Activated CD8-positive, alpha-beta memory T cell treated with anti-CD3 and anti-CD28 coated beads for 4 hours (primary cell): Measurements from ENCODE around the gene GGT5.
"Not testable (repeated sequence)": the region's sequence is repeated elsewhere in the genome, so short reads cannot be mapped to it uniquely, and the experiment has no call there.

ENCODE experiments used
- DNase-seq, 2 donors: peaks; one replicate each; pipeline ENCODE4 v3.0.0-alpha.2; 2020; ENCODE audit warnings: low read depth in 2 of 2

GGT5 gene

GRCh38 chr22:24233235-24233634 lies 11.6 kb downstream of the GGT5 start:
- DNase-seq: no peak

- no peak for DNase-seq
Measured at GRCh38 chr22:24232725-24233124, 12.2 kb downstream of the GGT5 start.

GRCh38 chr22:24232124-24232523 lies 12.8 kb downstream of the GGT5 start:
- DNase-seq: no peak

GRCh38 chr22:24231706-24232105 lies 13.2 kb downstream of the GGT5 start:
- DNase-seq: no peak

GRCh38 chr22:24230911-24231656 lies 13.8 kb downstream of the GGT5 start:
- DNase-seq: peak; percentile 31 to 40

GRCh38 chr22:24225951-24226350 lies 18.9 kb downstream of the GGT5 start:
- no peak for DNase-seq

- no peak for DNase-seq
Measured at GRCh38 chr22:24225044-24225601, 19.8 kb downstream of the GGT5 start.

GRCh38 chr22:24224468-24224867 lies 20.4 kb downstream of the GGT5 start:
- DNase-seq: no peak

GRCh38 chr22:24219750-24220149 lies 25.1 kb downstream of the GGT5 start:
- DNase-seq: no peak

GRCh38 chr22:24217384-24217783 lies 27.5 kb downstream of the GGT5 start:
- DNase-seq: no peak

GRCh38 chr22:24216541-24217209 lies 28.2 kb downstream of the GGT5 start:
- DNase-seq: no peak

- no peak for DNase-seq
Measured at GRCh38 chr22:24214467-24215285, 30.2 kb downstream of the GGT5 start.

- not testable (repeated sequence) for DNase-seq
Measured at GRCh38 chr22:24213111-24213510, 31.8 kb downstream of the GGT5 start.

- DNase-seq: not testable (repeated sequence)
Measured at GRCh38 chr22:24211716-24212115, 33.2 kb downstream of the GGT5 start.

- not testable (repeated sequence) for DNase-seq
Measured at GRCh38 chr22:24210409-24210808, 34.5 kb downstream of the GGT5 start.

GRCh38 chr22:24209687-24210086 lies 35.2 kb downstream of the GGT5 start:
- DNase-seq: no peak

GRCh38 chr22:24209016-24209415 lies 35.9 kb downstream of the GGT5 start:
- DNase-seq: no peak

- no peak for DNase-seq
Measured at GRCh38 chr22:24208012-24208749, 36.7 kb downstream of the GGT5 start.

- no peak for DNase-seq
Measured at GRCh38 chr22:24207264-24208011, 37.4 kb downstream of the GGT5 start.

- DNase-seq: not testable (repeated sequence)
Measured at GRCh38 chr22:24206460-24207263, 38.2 kb downstream of the GGT5 start.
